Measurements from ENCODE around the gene COL27A1. TPM values are rescaled to one million over a fixed set of nuclear protein-coding genes. Genes with fewer than 3 reads are reported as not detected.

The COL27A1 gene
- total and polyA plus RNA-seq, 7 donors: 1.4 to 13.3 (median 4.3) TPM

DNA sequence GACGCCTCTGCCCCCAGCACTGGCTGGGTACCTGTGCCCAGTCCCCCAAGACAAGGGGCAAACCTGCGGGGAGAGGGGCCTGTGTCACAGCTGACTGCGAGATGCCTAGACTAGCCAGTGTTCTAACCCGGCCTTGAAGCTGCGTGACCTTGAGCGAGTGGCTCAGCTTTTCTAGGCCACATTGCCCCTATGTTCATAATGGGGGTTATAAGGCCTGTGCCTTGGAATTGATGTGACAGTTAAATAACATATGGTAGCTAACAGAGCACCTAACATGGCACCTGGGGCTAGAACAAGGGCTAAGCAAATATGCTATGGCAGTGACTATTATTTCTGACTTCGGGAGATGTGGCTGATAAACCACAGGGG is 22.8 kb upstream of the COL27A1 start:
- Histone ChIP-seq H3K27me3 (no peaks in the 10 kb centered on the region), H3K27ac (no peak overlapping the region), H3K36me3 (no peaks in the 10 kb centered on the region), H3K4me1 (no peaks in the 10 kb centered on the region), H3K4me3 (no peak overlapping the region), H3K9me3 (peaks cover 0 to 7% (median 0%) of the 10 kb centered on the region in 4 donors)
- WGBS, 2 donors: 94 to 95% methylated on average over 7 of the region's 7 CpGs
- intact Hi-C loops (cut with DNase I): no loop called here
- no peak for DNase-seq
- TF ChIP-seq POLR2A (IDR thresholded peaks at IDR 0.05) (no peak), POLR2AphosphoS5 (IDR thresholded peaks at IDR 0.05) (no peak), EP300 (IDR thresholded peaks at IDR 0.05) (no peak)
- TF ChIP-seq, protein P1, sequence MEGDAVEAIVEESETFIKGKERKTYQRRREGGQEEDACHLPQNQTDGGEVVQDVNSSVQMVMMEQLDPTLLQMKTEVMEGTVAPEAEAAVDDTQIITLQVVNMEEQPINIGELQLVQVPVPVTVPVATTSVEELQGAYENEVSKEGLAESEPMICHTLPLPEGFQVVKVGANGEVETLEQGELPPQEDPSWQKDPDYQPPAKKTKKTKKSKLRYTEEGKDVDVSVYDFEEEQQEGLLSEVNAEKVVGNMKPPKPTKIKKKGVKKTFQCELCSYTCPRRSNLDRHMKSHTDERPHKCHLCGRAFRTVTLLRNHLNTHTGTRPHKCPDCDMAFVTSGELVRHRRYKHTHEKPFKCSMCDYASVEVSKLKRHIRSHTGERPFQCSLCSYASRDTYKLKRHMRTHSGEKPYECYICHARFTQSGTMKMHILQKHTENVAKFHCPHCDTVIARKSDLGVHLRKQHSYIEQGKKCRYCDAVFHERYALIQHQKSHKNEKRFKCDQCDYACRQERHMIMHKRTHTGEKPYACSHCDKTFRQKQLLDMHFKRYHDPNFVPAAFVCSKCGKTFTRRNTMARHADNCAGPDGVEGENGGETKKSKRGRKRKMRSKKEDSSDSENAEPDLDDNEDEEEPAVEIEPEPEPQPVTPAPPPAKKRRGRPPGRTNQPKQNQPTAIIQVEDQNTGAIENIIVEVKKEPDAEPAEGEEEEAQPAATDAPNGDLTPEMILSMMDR (IDR thresholded peaks at IDR 0.05): no peak

DNA sequence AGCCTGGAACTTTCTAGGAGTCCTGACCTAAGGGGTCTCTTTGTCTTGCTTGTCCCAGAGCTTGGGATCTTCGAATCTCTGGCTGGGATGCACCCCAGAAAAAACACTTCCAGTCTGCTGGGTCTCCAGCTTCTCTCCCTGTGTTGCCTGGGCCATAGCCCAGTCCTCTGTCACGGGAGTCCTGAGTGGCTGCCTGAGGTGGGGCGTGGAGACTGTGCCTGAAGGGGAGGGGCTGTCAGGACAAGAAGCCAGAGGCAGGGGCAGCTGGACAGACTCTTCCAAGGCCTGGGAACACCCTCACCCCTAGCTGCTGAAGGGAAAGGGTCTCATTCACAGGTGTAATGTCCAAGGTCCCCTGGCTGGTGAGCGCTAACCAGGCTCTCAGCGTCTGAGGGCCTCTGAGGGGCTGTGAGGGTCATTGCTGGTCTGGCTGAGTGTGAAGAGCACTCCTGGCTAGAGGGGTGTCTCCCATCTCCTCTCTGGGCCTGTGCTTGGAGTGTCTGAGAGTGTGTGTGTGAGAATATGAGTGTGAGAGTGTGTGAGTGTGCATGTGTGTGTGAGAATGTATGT is 20.4 kb upstream of the COL27A1 start:
- Histone ChIP-seq H3K27ac (no peak overlapping the region), H3K4me1 (no peaks in the 10 kb centered on the region), H3K36me3 (no peaks in the 10 kb centered on the region), H3K27me3 (no peaks in the 10 kb centered on the region), H3K4me3 (no peak overlapping the region), H3K9me3 (no peaks in the 10 kb centered on the region)
- DNase-seq: no peak
- WGBS, 2 donors: 62 to 70% methylated on average over 5 of the region's 5 CpGs
- intact Hi-C loops (cut with DNase I): no loop called here
- TF ChIP-seq POLR2AphosphoS5 (IDR thresholded peaks at IDR 0.05) (no peak), POLR2A (IDR thresholded peaks at IDR 0.05) (no peak), EP300 (IDR thresholded peaks at IDR 0.05) (no peak)
- TF ChIP-seq, protein P1 (IDR thresholded peaks at IDR 0.05): no peak

DNA sequence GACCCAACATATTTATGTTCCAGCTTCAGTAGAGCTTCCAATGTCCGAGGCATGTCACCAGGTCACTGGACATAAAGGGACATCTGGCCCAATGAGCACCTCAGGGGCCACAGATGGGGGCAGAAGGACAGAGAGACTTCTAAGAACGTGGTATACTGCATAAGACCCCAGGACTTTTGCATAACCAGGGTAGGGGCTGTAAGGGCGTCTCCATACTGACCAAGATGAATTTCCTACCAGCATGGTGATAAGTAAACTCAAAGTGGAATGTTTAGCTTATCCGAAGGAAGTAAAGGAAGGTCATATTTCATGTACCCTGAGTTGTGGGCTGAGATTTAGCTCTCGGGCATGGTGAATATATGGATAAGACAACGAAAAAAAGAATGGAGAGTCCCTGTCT is 17.5 kb upstream of the COL27A1 start:
- no peak for TF ChIP-seq POLR2AphosphoS5 (IDR thresholded peaks at IDR 0.05)
- TF ChIP-seq POLR2A (IDR thresholded peaks at IDR 0.05): no peak
- TF ChIP-seq, protein P1 (IDR thresholded peaks at IDR 0.05): no peak
- no peak for TF ChIP-seq EP300 (IDR thresholded peaks at IDR 0.05)
- no peak overlapping the region for H3K4me3 ChIP-seq
- 84% methylated on average over 6 of the region's 6 CpGs for WGBS, 2 donors
- H3K36me3 ChIP-seq: no peaks in the 10 kb centered on the region
- H3K27me3 ChIP-seq: no peaks in the 10 kb centered on the region
- peaks cover 0 to 25% (median 23%) of the 10 kb centered on the region in 4 donors for H3K4me1 ChIP-seq
- intact Hi-C loops (cut with DNase I): no loop called here
- no peak overlapping the region for H3K27ac ChIP-seq
- no peaks in the 10 kb centered on the region for H3K9me3 ChIP-seq
- no peak for DNase-seq

DNA sequence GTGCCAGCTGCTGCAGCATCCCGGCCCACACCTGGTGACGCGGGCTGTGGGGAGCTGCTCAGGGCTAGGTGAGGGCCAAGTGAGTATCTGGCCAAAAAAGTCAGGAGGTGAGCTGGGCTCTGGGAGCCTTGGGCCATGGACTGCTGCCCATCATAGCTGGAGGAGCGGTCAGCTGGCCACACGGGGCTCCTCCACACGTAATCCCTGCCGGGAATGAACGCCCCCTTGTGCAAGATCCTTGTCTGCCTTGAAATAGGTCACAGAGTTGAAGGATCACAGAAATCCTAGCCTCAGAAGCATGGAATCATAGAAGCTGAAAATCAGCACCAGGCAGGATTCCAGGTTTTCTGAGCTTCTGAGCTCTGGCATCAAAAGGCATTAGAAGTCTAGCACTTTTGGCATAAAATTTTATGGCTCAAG is 16.8 kb upstream of the COL27A1 start:
- H3K27me3 ChIP-seq: no peaks in the 10 kb centered on the region
- H3K4me1 ChIP-seq: peaks cover 0 to 25% (median 23%) of the 10 kb centered on the region in 4 donors
- H3K9me3 ChIP-seq: no peaks in the 10 kb centered on the region
- 88 to 89% methylated on average over 8 of the region's 8 CpGs for WGBS, 2 donors
- TF ChIP-seq EP300 (IDR thresholded peaks at IDR 0.05) (no peak), POLR2AphosphoS5 (IDR thresholded peaks at IDR 0.05) (no peak), POLR2A (IDR thresholded peaks at IDR 0.05) (no peak)
- intact Hi-C loops (cut with DNase I): no loop called here
- no peak overlapping the region for H3K4me3 ChIP-seq
- no peaks in the 10 kb centered on the region for H3K36me3 ChIP-seq
- H3K27ac ChIP-seq: no peak overlapping the region
- no peak for DNase-seq

DNA sequence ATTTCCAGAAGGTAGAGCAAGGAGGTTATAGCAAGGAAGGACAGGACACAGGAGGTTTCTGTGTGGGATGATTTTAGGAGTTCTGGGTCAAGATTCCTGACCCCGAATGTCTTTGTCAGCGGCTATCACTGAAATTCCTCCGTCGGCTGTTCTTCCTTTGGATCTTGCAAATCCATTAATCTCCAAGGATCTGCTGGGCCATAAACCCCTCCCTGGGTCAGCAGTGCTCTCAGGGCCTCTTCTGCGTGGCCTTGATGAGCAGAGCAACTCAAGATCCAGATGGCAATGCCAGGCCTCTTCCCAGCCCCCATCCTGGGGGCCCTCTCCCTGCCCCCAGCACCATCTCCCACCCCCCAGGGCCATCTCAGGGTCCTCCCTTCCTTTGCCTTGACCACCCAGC is 16.3 kb upstream of the COL27A1 start:
- WGBS, 2 donors: 85 to 94% methylated on average over 5 of the region's 5 CpGs
- no peak overlapping the region for H3K27ac ChIP-seq

More for the DNA sequence above, 16.3 kb upstream of the COL27A1 start:
- no peak for DNase-seq
- peaks cover 0 to 25% (median 23%) of the 10 kb centered on the region in 4 donors for H3K4me1 ChIP-seq
- H3K27me3 ChIP-seq: no peaks in the 10 kb centered on the region
- no peaks in the 10 kb centered on the region for H3K9me3 ChIP-seq
- no peak for TF ChIP-seq POLR2A (IDR thresholded peaks at IDR 0.05)
- TF ChIP-seq POLR2AphosphoS5 (IDR thresholded peaks at IDR 0.05): no peak
- TF ChIP-seq, protein P1 (IDR thresholded peaks at IDR 0.05): no peak
- TF ChIP-seq EP300 (IDR thresholded peaks at IDR 0.05): no peak
- no peaks in the 10 kb centered on the region for H3K36me3 ChIP-seq
- intact Hi-C loops (cut with DNase I): no loop called here
- no peak overlapping the region for H3K4me3 ChIP-seq
